CD4-positive, alpha-beta T cell treated with Interleukin-4 for 1 hour (primary cell): ENCODE results near the gene TEX19.
"Not testable (repeated sequence)": the region's sequence is repeated elsewhere in the genome, so short reads cannot be mapped to it uniquely, and the experiment has no call there.

ENCODE experiments used
- DNase-seq, 2 donors: peaks; one replicate each; pipeline ENCODE4 v3.0.0-alpha.2; 2020 to 2022

TEX19 gene

GRCh38 chr17:82377924-82378740 is 19.1 kb downstream of the TEX19 start:
- no peak for DNase-seq

- DNase-seq, result no peak
These were observed 19.6 kb downstream of the TEX19 start for GRCh38 chr17:82378741-82379021.

GRCh38 chr17:82380860-82381702 is 22.0 kb downstream of the TEX19 start:
- no peak for DNase-seq

GRCh38 chr17:82381703-82382009 is 22.6 kb downstream of the TEX19 start:
- DNase-seq, result not testable (repeated sequence)

GRCh38 chr17:82382220-82382932 is 23.3 kb downstream of the TEX19 start:
- DNase-seq, result not testable (repeated sequence)

- DNase-seq, result no peak
These were observed 23.8 kb downstream of the TEX19 start for GRCh38 chr17:82382933-82383255.

- no peak for DNase-seq
These were observed 24.4 kb downstream of the TEX19 start for GRCh38 chr17:82383411-82383810.

GRCh38 chr17:82384051-82384729 is 25.1 kb downstream of the TEX19 start:
- no peak for DNase-seq

GRCh38 chr17:82384730-82385481 is 25.9 kb downstream of the TEX19 start:
- DNase-seq, result no peak

- no peak for DNase-seq
These were observed 26.7 kb downstream of the TEX19 start for GRCh38 chr17:82385559-82386254.

GRCh38 chr17:82386255-82386831 is 27.3 kb downstream of the TEX19 start:
- DNase-seq, result no peak

- DNase-seq, result no peak
These were observed 28.0 kb downstream of the TEX19 start for GRCh38 chr17:82386881-82387704.

GRCh38 chr17:82387705-82388106 is 28.7 kb downstream of the TEX19 start:
- no peak for DNase-seq

GRCh38 chr17:82388223-82388921 is 29.3 kb downstream of the TEX19 start:
- no peak for DNase-seq

GRCh38 chr17:82388922-82389283 is 29.9 kb downstream of the TEX19 start:
- no peak for DNase-seq

- no peak for DNase-seq
These were observed 30.3 kb downstream of the TEX19 start for GRCh38 chr17:82389379-82389778.

- no peak for DNase-seq
These were observed 31.2 kb downstream of the TEX19 start for GRCh38 chr17:82390015-82390859.

GRCh38 chr17:82390860-82391435 is 31.9 kb downstream of the TEX19 start:
- DNase-seq, result no peak
